Natural killer cell (primary cell): Measurements from ENCODE around the gene NFAT5. TPM values are rescaled to one million over a fixed set of nuclear protein-coding genes. Genes with fewer than 3 reads are reported as not detected.
"Not testable (repeated sequence)": the region's sequence is repeated elsewhere in the genome, so short reads cannot be mapped to it uniquely, and the experiment has no call there.

Experiments used
- ATAC-seq, 3 donors: fragments of 150-1000 bp in 2 of 3; fragments of 200-7000 bp in 1 of 3; cut with Tn5 transposase; 1 replicate in 1 of 3; 2 replicates in 2 of 3; pipeline ENCODE4 v1.10.0; 2021; ENCODE audit warnings: mild to moderate bottlenecking in 2 of 3, moderate library complexity in 2 of 3
- DNase-seq, 2 donors: peaks; one replicate each; pipeline versions ENCODE4 v3.0.0 to v3.0.0-alpha.2; 2013 to 2021; ENCODE audit warnings: mixed read lengths in 1 of 2
- H3K27ac ChIP-seq: one replicate; pipeline ENCODE4 v1.5.1; 2013; ENCODE audit warnings: mild to moderate bottlenecking, low read length
- H3K27me3 ChIP-seq: one replicate; pipeline ENCODE4 v1.6.1; 2013; ENCODE audit warnings: low read length; ENCODE audit not compliant: control insufficient read depth, insufficient read depth
- H3K36me3 ChIP-seq: one replicate; pipeline ENCODE4 v1.6.1; 2013; ENCODE audit warnings: low read length; ENCODE audit not compliant: control insufficient read depth, insufficient read depth
- H3K4me1 ChIP-seq: one replicate; pipeline ENCODE4 v1.6.1; 2013; ENCODE audit warnings: low read length; ENCODE audit not compliant: control insufficient read depth, insufficient read depth
- H3K4me3 ChIP-seq: one replicate; pipeline ENCODE4 v1.5.1; 2013; ENCODE audit warnings: low read length
- H3K9me3 ChIP-seq: one replicate; pipeline ENCODE4 v1.6.1; 2013; ENCODE audit warnings: low read length; ENCODE audit not compliant: control insufficient read depth, insufficient read depth
- H3K27ac Mint-ChIP-seq, 2 donors: one replicate each; pipeline ENCODE4 v1.8.0; 2022; ENCODE audit warnings: mild to moderate bottlenecking in 2 of 2, mixed read lengths in 2 of 2, moderate library complexity in 1 of 2
- H3K27me3 Mint-ChIP-seq, 2 donors: one replicate each; pipeline ENCODE4 v1.8.0; 2022; ENCODE audit warnings: low read depth in 2 of 2, mixed read lengths in 2 of 2
- H3K36me3 Mint-ChIP-seq: one replicate; pipeline ENCODE4 v1.8.0; 2022; ENCODE audit warnings: mixed read lengths
- H3K4me1 Mint-ChIP-seq, 2 donors: one replicate each; pipeline ENCODE4 v1.8.0; 2022; ENCODE audit warnings: mixed read lengths in 2 of 2
- H3K4me3 Mint-ChIP-seq: one replicate; pipeline ENCODE4 v1.8.0; 2022; ENCODE audit warnings: mild to moderate bottlenecking, moderate library complexity, mixed read lengths
- H3K9me3 Mint-ChIP-seq, 2 donors: one replicate each; pipeline ENCODE4 v1.8.0; 2022; ENCODE audit warnings: mixed read lengths in 2 of 2
- WGBS: methylation state at CpG from one replicate; pipeline ENCODE4 v1.1.7; 2013; ENCODE audit warnings: missing lambda C conversion rate; ENCODE audit not compliant: insufficient coverage; 5-methylcytosine and 5-hydroxymethylcytosine counted together
- intact Hi-C: fragments of 100-400 bp; cut with micrococcal nuclease; formaldehyde crosslinking; loops from one replicate; pipeline ENCODE4 v1.14.2; 2022
- total RNA-seq, 4 donors: library from RNA; stranded (reverse); fragments of 120-200 nt in 1 of 4; gene quantifications; one replicate each; pipeline versions ENCODE4 v1.2.3 to v1.2.4, GENCODE V29; 2013 to 2022
- TF ChIP-seq, protein P1 (sequence below): fragments of 200-600 bp; IDR thresholded peaks from one replicate; pipeline ENCODE4 v1.8.0; 2022; ENCODE audit warnings: antibody characterized with exemption

Gene NFAT5
- total RNA-seq, 3 donors from 2014 or later (not counting 1 experiment from before 2014, with no cell fraction given): 70.0 to 73.6 (median 70.6) TPM

DNA sequence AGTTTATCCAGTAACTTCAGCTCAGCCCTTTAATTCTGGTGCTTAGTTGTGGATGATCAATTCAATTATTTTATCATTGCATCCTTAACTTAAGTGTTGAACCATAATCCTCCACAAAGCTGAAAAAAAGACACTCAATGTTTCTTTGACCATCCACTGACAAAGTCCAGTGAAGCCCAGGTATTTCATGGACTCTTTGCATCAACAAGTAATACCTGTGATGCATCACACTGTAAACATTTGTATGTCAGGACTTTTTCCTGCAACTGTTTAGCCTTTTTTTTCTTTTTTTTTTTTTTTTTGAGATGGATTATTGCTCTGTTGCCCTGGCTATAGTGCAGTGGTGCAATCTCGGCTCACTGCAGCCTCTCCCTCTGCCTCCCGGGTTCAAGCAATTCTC, 6.6 kb upstream of the NFAT5 start:
- peaks cover 13% of the 10 kb centered on the region for H3K4me1 ChIP-seq
- Mint-ChIP-seq H3K27me3 (peaks cover 0 to 3% of the 10 kb centered on the region in 2 donors), H3K36me3 (no peaks in the 10 kb centered on the region), H3K4me1 (peaks cover 24% of the 10 kb centered on the region in 2 donors), H3K9me3 (no peaks in the 10 kb centered on the region), H3K4me3 (no peak overlapping the region), H3K27ac (no peak overlapping the region)
- H3K4me3 ChIP-seq: no peak overlapping the region
- no peak for DNase-seq
- no peaks in the 10 kb centered on the region for H3K9me3 ChIP-seq
- H3K27ac ChIP-seq: no peak overlapping the region
- WGBS: 92% methylated on average over 2 of the region's 2 CpGs
- intact Hi-C loops: no loop called here
- no peak for ATAC-seq
- H3K36me3 ChIP-seq: no peaks in the 10 kb centered on the region
- TF ChIP-seq, protein P1, sequence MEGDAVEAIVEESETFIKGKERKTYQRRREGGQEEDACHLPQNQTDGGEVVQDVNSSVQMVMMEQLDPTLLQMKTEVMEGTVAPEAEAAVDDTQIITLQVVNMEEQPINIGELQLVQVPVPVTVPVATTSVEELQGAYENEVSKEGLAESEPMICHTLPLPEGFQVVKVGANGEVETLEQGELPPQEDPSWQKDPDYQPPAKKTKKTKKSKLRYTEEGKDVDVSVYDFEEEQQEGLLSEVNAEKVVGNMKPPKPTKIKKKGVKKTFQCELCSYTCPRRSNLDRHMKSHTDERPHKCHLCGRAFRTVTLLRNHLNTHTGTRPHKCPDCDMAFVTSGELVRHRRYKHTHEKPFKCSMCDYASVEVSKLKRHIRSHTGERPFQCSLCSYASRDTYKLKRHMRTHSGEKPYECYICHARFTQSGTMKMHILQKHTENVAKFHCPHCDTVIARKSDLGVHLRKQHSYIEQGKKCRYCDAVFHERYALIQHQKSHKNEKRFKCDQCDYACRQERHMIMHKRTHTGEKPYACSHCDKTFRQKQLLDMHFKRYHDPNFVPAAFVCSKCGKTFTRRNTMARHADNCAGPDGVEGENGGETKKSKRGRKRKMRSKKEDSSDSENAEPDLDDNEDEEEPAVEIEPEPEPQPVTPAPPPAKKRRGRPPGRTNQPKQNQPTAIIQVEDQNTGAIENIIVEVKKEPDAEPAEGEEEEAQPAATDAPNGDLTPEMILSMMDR: no peak
- no peaks in the 10 kb centered on the region for H3K27me3 ChIP-seq

DNA sequence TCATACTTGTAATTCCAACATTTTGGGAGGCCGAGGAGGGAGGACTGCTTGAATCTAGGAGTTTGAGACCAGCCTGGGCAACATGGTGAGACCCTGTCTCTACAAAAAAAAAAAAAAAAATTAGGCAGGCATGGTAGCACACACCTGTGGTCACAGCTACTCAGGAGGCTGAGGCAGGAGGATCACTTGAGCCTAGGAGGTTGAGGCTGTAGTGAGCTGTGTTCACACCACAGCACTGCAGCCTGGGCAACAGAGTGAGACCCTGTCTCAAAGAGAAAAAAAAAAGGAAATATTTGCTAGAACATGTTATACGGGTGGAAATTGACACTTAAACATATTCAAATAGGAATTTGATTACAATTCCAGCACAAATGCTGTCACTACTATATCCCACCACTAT, 4.4 kb upstream of the NFAT5 start:
- H3K4me1 ChIP-seq: peaks cover 13% of the 10 kb centered on the region
- intact Hi-C loops, H3K36me3 Mint-ChIP-seq, H3K4me3 Mint-ChIP-seq, H3K27me3 ChIP-seq, H3K9me3 Mint-ChIP-seq, H3K27ac Mint-ChIP-seq, DNase-seq, H3K27me3 Mint-ChIP-seq, H3K9me3 ChIP-seq, H3K27ac ChIP-seq, ATAC-seq, H3K36me3 ChIP-seq, H3K4me3 ChIP-seq: not testable (repeated sequence)
- H3K4me1 Mint-ChIP-seq: peaks cover 22 to 23% of the 10 kb centered on the region in 2 donors
- WGBS: 100% methylated on average over 1 of the region's 2 CpGs

DNA sequence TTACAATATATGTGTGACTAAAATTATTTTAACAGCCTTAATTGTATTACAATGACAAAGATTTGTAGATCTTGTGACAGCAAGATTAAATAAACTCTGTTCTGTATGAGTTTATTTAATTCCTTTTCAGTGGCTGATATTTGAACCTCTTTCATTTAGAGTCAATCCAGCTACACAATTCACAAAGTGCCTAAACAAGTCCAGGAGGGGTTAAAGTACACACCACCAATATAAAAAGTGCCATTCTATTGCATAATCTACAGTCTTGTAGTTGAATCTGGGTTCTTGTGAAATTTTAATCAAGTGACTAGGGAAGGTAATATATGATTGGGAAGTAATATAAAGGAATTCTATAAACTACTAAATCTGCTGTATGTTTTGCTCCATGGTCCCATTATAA, 3.9 kb upstream of the NFAT5 start:
- no peak overlapping the region for H3K27ac Mint-ChIP-seq
- TF ChIP-seq, protein P1: no peak
- no peaks in the 10 kb centered on the region for H3K27me3 Mint-ChIP-seq
- no peak for DNase-seq
- Histone ChIP-seq H3K4me1 (peaks cover 15% of the 10 kb centered on the region), H3K4me3 (no peak overlapping the region), H3K36me3 (no peaks in the 10 kb centered on the region), H3K9me3 (no peaks in the 10 kb centered on the region), H3K27ac (no peak overlapping the region), H3K27me3 (no peaks in the 10 kb centered on the region)
- intact Hi-C loops: no loop called here
- H3K9me3 Mint-ChIP-seq: no peaks in the 10 kb centered on the region
- H3K4me1 Mint-ChIP-seq: peaks cover 25 to 26% of the 10 kb centered on the region in 2 donors
- H3K36me3 Mint-ChIP-seq: no peaks in the 10 kb centered on the region
- ATAC-seq: no peak
- no peak overlapping the region for H3K4me3 Mint-ChIP-seq

DNA sequence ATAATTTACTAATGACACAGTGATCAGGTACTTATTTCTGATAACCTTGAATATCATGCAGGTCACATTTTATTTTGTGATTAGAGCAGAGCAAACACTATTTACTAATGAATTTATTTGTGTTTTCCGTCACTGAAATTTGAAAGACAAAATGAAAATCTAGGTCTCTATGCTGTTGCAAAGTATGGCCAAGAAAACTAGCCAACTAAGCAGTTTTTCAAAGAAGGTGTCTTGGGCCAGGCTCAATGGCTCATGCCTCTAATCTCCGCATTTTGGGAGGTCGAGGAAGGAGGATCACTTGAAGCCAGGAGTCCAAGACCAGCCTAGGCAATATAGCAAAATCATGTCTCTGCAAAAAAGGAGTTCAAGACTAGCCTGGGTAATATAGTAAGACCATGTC, 3.0 kb upstream of the NFAT5 start:
- Mint-ChIP-seq H3K27ac (peak overlapping the region; percentile 97 to 98), H3K4me3 (no peak overlapping the region)
- ATAC-seq: no peak

More for the DNA sequence above, 3.0 kb upstream of the NFAT5 start:
- Histone ChIP-seq H3K27ac (no peak overlapping the region), H3K4me3 (no peak overlapping the region), H3K27me3 (no peaks in the 10 kb centered on the region), H3K36me3 (no peaks in the 10 kb centered on the region), H3K4me1 (peaks cover 20% of the 10 kb centered on the region), H3K9me3 (no peaks in the 10 kb centered on the region)
- H3K4me1 Mint-ChIP-seq: peaks cover 33 to 35% of the 10 kb centered on the region in 2 donors
- intact Hi-C loops: no loop called here
- H3K36me3 Mint-ChIP-seq: no peaks in the 10 kb centered on the region
- no peaks in the 10 kb centered on the region for H3K27me3 Mint-ChIP-seq
- 99% methylated on average over 3 of the region's 3 CpGs for WGBS
- H3K9me3 Mint-ChIP-seq: no peaks in the 10 kb centered on the region
- TF ChIP-seq, protein P1: no peak
- DNase-seq: no peak
